Neural progenitor cell (in vitro differentiated cells): ENCODE data around the gene TTYH2.

Source experiments
- EZH2 ChIP-seq: fragments of 200-600 bp; sonication (generic); IDR thresholded peaks from 2 replicates; pipeline ENCODE4 v1.6.1; 2017; ENCODE audit warnings: antibody characterized with exemption, mild to moderate bottlenecking, moderate library complexity
- EZH2phosphoT487 ChIP-seq: fragments of 200-600 bp; sonication (generic); IDR thresholded peaks from 2 replicates; pipeline ENCODE4 v1.6.1; 2017; ENCODE audit warnings: antibody characterized with exemption
- TF ChIP-seq, protein P1 (sequence below): fragments of 200-600 bp; sonication (generic); IDR thresholded peaks from 2 replicates; pipeline ENCODE4 v1.5.1; 2017; ENCODE audit warnings: antibody characterized with exemption, mild to moderate bottlenecking

GRCh38 chr17:74250324-74250995 lies 37.1 kb downstream of the TTYH2 start:
- TF ChIP-seq EZH2: no peak
- TF ChIP-seq, protein P1, sequence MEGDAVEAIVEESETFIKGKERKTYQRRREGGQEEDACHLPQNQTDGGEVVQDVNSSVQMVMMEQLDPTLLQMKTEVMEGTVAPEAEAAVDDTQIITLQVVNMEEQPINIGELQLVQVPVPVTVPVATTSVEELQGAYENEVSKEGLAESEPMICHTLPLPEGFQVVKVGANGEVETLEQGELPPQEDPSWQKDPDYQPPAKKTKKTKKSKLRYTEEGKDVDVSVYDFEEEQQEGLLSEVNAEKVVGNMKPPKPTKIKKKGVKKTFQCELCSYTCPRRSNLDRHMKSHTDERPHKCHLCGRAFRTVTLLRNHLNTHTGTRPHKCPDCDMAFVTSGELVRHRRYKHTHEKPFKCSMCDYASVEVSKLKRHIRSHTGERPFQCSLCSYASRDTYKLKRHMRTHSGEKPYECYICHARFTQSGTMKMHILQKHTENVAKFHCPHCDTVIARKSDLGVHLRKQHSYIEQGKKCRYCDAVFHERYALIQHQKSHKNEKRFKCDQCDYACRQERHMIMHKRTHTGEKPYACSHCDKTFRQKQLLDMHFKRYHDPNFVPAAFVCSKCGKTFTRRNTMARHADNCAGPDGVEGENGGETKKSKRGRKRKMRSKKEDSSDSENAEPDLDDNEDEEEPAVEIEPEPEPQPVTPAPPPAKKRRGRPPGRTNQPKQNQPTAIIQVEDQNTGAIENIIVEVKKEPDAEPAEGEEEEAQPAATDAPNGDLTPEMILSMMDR: no peak
- no peak for TF ChIP-seq EZH2phosphoT487
